ENCODE data around the gene PIANP. TPM values are rescaled to one million over a fixed set of nuclear protein-coding genes. Genes with fewer than 3 reads are reported as not detected.
A peak's percentile ranks its signal among the peaks of the same experiment; 100 is the strongest.

Gene PIANP
- total RNA-seq, 1 experiment from 2014 or later = 0.13 TPM

- TF ChIP-seq REST (IDR thresholded peaks at IDR 0.05; ENCODE audit: insufficient read depth in 1 of 2, low read depth in 2 of 2, low read length in 1 of 2) (no peak), SIN3A (IDR thresholded peaks at IDR 0.05; ENCODE audit: borderline replicate concordance, insufficient read depth, low read depth, low read length) (no peak), TCF7L2 (IDR thresholded peaks at IDR 0.05; ENCODE audit: low read depth, low read length) (no peak), POLR2AphosphoS5 (IDR thresholded peaks at IDR 0.05; ENCODE audit: low read depth, low read length) (no peak), CTCF (IDR thresholded peaks at IDR 0.05) (no peak)
- POLR2A ChIA-PET = no interaction called here
- Histone ChIP-seq H3K4me1 (ENCODE audit: control insufficient read depth, insufficient read depth, low read length) (peaks cover 3% of the 10 kb centered on the region; the same call in 1 of the 2 replicates), H3K27ac (ENCODE audit: low read length) (no peak overlapping the region), H3K9me3 (ENCODE audit: control insufficient read depth, insufficient read depth, low read depth, low read length) (no peaks in the 10 kb centered on the region), H3K27me3 (ENCODE audit: control insufficient read depth, insufficient read depth, low read length) (no peaks in the 10 kb centered on the region), H3K36me3 (ENCODE audit: control insufficient read depth, insufficient read depth, low read length) (peaks cover 3% of the 10 kb centered on the region; the same call in 1 of the 2 replicates), H3K4me3 (ENCODE audit: low read depth in 2 of 2, low read length in 2 of 2) (no peak overlapping the region)
- BruUV-seq (replicated peaks) = TSS peak; percentile 91
- CTCF ChIA-PET = no interaction called here
- ATAC-seq (no peak), DNase-seq (ENCODE audit: low read depth, low spot score) (no peak)
- intact Hi-C loops (cut with micrococcal nuclease; ENCODE audit: unreplicated experiment) = no loop called here
- in situ Hi-C loops (cut with HindIII; ENCODE audit: low pct_unique_long_range_greater_than_20kb, low sequenced_read_pairs) = no loop called here
Measured at GRCh38 chr12:6725350-6725749, 24.7 kb upstream of the PIANP start.

- CTCF ChIA-PET = interaction anchor here (0.6 to 1.1 kb wide), 2 partner anchors 42 to 99 kb away, joined by 3 to 15 read pairs; partner anchors contain the start of gene PTMS
- H3K27me3 ChIP-seq (ENCODE audit: control insufficient read depth, insufficient read depth, low read length) = no peaks in the 10 kb centered on the region
- no TSS peak for BruUV-seq (replicated peaks)
- peak overlapping the region; percentile 94 for H3K27ac ChIP-seq (ENCODE audit: low read length)
- POLR2A ChIA-PET = interaction anchor here (0.6 kb wide), 1 partner anchor 582 kb away, joined by 7 read pairs; no protein-coding TSS in a partner anchor
- DNase-seq (ENCODE audit: low read depth, low spot score) (no peak), ATAC-seq (peak; percentile 45)
- H3K9me3 ChIP-seq (ENCODE audit: control insufficient read depth, insufficient read depth, low read depth, low read length) = no peaks in the 10 kb centered on the region
- H3K4me1 ChIP-seq (ENCODE audit: control insufficient read depth, insufficient read depth, low read length) = peaks cover 3% of the 10 kb centered on the region; the same call in 1 of the 2 replicates
- intact Hi-C loops (cut with micrococcal nuclease; ENCODE audit: unreplicated experiment) (no loop called here), in situ Hi-C loops (cut with HindIII; ENCODE audit: low pct_unique_long_range_greater_than_20kb, low sequenced_read_pairs) (no loop called here)
- peaks cover 3% of the 10 kb centered on the region; the same call in 1 of the 2 replicates for H3K36me3 ChIP-seq (ENCODE audit: control insufficient read depth, insufficient read depth, low read length)
- peak overlapping the region; percentile 57 to 80 for H3K4me3 ChIP-seq (ENCODE audit: low read depth in 2 of 2, low read length in 2 of 2)
- no peak for TF ChIP-seq CTCF (IDR thresholded peaks at IDR 0.05)
- TF ChIP-seq REST (IDR thresholded peaks at IDR 0.05; ENCODE audit: insufficient read depth in 1 of 2, low read depth in 2 of 2, low read length in 1 of 2) = no peak
- no peak for TF ChIP-seq POLR2AphosphoS5 (IDR thresholded peaks at IDR 0.05; ENCODE audit: low read depth, low read length)
- no peak for TF ChIP-seq TCF7L2 (IDR thresholded peaks at IDR 0.05; ENCODE audit: low read depth, low read length)
- TF ChIP-seq SIN3A (IDR thresholded peaks at IDR 0.05; ENCODE audit: borderline replicate concordance, insufficient read depth, low read depth, low read length) = no peak
Measured at GRCh38 chr12:6724409-6724797, 23.8 kb upstream of the PIANP start.

All from Panc1 (cell line).